K562 (cell line): ENCODE results near the gene AGPAT3. TPM values are rescaled to one million over a fixed set of nuclear protein-coding genes. Genes with fewer than 3 reads are reported as not detected.
A peak's percentile ranks its signal among the peaks of the same experiment; 100 is the strongest.

Experiments
- BHLHE40 ChIP-seq: IDR thresholded peaks from 2 replicates; pipeline ENCODE4 v1.6.1; 2011; ENCODE audit warnings: low read length, improper control_type of control experiment
- GABPB1 ChIP-seq: sonication (generic); formaldehyde crosslinking; IDR thresholded peaks from 2 replicates; pipeline ENCODE4 v1.8.0; 2022; ENCODE audit warnings: mild to moderate bottlenecking, missing genetic modification reagents
- HMG20B ChIP-seq: fragments of 250-450 bp; sonication (Bioruptor Pico); IDR thresholded peaks from 2 replicates; pipeline ENCODE4 v1.5.0; 2021; ENCODE audit warnings: mild to moderate bottlenecking
- REST ChIP-seq, 2 experiments: fragments of 450-650 bp; formaldehyde crosslinking in 1 of 2; IDR thresholded peaks; 2 replicates each; pipeline versions ENCODE4 v1.4.0 to v1.6.1; 2014 to 2020; ENCODE audit warnings: mild to moderate bottlenecking in 2 of 2, borderline replicate concordance in 1 of 2, low read depth in 1 of 2
- ZNF408 ChIP-seq: fragments of 250-450 bp; sonication (Bioruptor Pico); IDR thresholded peaks from 2 replicates; pipeline ENCODE4 v1.4.0; 2020; ENCODE audit warnings: low read depth, mild to moderate bottlenecking, moderate library complexity
- polyA plus RNA-seq, 8 experiments: library from polyadenylated mRNA; depleted of rRNA in 4 of 8; stranded (reverse) in 5 of 8; unstranded in 3 of 8; fragments of >200 nt; fragmentation: Nextera tagmentation in 2 of 8; fragmentation: Illumina TruSeq in 1 of 8; extraction: Ambion mirVana in 2 of 8; extraction: Trizol in 1 of 8; gene quantifications; 2 replicates each; pipeline versions ENCODE4 v1.2.1 to v1.2.3, GENCODE V29; 2011 to 2014; ENCODE audit warnings: inconsistent platforms in 1 of 8, missing spikeins in 1 of 8
- total RNA-seq, 7 experiments: library from RNA; depleted of rRNA in 6 of 7; stranded (reverse); fragments of >200 nt in 6 of 7; fragmentation: Illumina TruSeq in 2 of 7; extraction: Trizol in 2 of 7; gene quantifications; 2 replicates each; pipeline versions ENCODE4 v1.2.1 to v1.2.3, GENCODE V29; 2011 to 2021; ENCODE audit warnings: low replicate concordance in 1 of 7

Gene AGPAT3
- total and polyA plus RNA-seq, 9 of the 15 experiments (the other 6 are each of a cell fraction or from before 2014, with no cell fraction given) = 1.5 to 88.4 (median 35.7) TPM

- TF ChIP-seq REST (IDR thresholded peaks at IDR 0.05; ENCODE audit: borderline replicate concordance) (peak; percentile 17; the same call in 1 of the 2 replicates), REST (CRISPR knock-in tag; IDR thresholded peaks at IDR 0.05; ENCODE audit: low read depth) (no peak), HMG20B (CRISPR knock-in tag) (no peak), BHLHE40 (peak; percentile 23; the same call in 1 of the 2 replicates), GABPB1 (CRISPR knock-in tag) (no peak), ZNF408 (CRISPR knock-in tag) (no peak)
These were observed 126.5 kb downstream of the AGPAT3 start (continued) for GRCh38 chr21:43991447-43991991.
